Measurements from ENCODE around the gene NOL6. TPM values are rescaled to one million over a fixed set of nuclear protein-coding genes. Genes with fewer than 3 reads are reported as not detected.

Gene NOL6
- polyA plus RNA-seq, 1 donor from 2014 or later, result 15.5 TPM

DNA sequence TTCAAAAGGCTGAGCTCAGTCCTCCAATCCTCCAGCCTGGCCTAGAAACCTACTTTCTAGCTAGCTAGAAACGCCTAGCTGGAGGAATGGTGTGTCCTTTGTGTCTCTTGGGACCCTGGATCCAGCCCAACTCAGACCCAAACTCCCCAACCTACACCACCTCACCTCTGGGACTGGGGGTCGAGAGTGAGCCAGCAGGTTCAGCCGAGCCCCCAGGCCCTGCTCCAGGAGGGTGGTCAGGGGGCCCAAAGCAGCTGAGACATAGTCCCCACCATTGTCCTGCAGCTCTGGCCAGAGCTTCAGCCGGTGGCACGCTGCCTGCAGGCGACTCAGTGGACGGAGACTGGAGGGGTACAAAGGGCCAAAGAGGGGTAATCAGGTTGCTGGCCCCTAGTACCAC is 6.2 kb downstream of the NOL6 start:
- no peaks in the 10 kb centered on the region for H4K20me1 ChIP-seq (ENCODE audit: insufficient read depth)
- TF ChIP-seq MXI1 (conservative IDR thresholded peaks at IDR 0.05; ENCODE audit: poor library complexity, severe bottlenecking) (no peak), TAF1 (IDR thresholded peaks at IDR 0.05; ENCODE audit: low read depth) (no peak), EP300 (conservative IDR thresholded peaks at IDR 0.05; ENCODE audit: poor library complexity, severe bottlenecking) (no peak), EZH2 (IDR thresholded peaks at IDR 0.05; ENCODE audit: borderline replicate concordance, insufficient read depth, low read length, poor library complexity, severe bottlenecking) (no peak), POLR2AphosphoS5 (IDR thresholded peaks at IDR 0.05) (no peak), CTCF (IDR thresholded peaks at IDR 0.05; ENCODE audit: poor library complexity, severe bottlenecking) (no peak), RAD21 (conservative IDR thresholded peaks at IDR 0.05) (no peak), SMC3 (conservative IDR thresholded peaks at IDR 0.05; ENCODE audit: poor library complexity) (no peak)
- TF ChIP-seq, protein P1, sequence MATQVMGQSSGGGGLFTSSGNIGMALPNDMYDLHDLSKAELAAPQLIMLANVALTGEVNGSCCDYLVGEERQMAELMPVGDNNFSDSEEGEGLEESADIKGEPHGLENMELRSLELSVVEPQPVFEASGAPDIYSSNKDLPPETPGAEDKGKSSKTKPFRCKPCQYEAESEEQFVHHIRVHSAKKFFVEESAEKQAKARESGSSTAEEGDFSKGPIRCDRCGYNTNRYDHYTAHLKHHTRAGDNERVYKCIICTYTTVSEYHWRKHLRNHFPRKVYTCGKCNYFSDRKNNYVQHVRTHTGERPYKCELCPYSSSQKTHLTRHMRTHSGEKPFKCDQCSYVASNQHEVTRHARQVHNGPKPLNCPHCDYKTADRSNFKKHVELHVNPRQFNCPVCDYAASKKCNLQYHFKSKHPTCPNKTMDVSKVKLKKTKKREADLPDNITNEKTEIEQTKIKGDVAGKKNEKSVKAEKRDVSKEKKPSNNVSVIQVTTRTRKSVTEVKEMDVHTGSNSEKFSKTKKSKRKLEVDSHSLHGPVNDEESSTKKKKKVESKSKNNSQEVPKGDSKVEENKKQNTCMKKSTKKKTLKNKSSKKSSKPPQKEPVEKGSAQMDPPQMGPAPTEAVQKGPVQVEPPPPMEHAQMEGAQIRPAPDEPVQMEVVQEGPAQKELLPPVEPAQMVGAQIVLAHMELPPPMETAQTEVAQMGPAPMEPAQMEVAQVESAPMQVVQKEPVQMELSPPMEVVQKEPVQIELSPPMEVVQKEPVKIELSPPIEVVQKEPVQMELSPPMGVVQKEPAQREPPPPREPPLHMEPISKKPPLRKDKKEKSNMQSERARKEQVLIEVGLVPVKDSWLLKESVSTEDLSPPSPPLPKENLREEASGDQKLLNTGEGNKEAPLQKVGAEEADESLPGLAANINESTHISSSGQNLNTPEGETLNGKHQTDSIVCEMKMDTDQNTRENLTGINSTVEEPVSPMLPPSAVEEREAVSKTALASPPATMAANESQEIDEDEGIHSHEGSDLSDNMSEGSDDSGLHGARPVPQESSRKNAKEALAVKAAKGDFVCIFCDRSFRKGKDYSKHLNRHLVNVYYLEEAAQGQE (IDR thresholded peaks at IDR 0.05; ENCODE audit: borderline replicate concordance), result no peak

DNA sequence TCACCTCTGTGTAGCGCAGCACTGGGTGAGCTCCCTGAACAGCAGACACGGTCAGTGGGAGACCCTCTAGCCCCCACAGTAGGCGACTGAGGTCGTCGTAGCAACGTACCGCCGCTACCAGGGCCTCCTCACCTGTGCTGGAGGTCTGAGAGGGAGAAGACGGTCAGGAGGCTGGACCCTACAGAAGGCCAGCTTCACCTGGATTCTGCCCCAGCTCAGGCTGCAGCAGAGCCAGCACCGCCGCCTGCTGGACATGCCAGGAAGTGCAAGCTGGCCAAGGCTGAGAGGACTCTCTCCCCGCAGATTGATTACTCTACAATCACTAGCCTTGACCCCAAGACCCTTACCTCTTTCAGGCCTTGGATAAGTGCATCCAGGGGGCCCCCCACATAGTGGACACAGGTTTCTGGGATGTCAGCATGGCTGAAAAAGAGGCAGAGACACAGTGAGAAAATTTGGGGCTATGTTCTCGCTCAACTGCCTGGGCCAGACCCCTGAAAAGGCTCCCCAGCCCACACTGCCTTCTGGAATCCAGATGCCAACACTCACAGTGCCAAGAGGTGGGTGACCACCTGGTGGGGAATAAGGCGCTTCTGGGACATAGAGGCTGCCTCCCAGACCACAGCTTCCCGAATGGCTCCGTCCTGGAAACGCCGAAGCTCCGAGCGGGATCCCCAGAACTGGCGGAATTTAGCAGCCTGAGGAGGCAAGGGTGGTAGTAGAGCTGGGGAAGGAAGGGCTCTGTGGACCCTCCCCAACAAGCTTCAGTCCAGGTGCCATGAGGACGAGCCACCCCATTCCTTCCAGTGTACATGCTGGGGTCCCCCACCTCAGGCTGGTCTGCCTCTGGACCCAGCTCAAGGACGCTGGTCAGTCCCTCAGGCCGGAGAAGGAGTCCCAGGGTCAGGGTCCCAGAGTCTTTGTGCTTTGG is 6.9 kb downstream of the NOL6 start:
- no peak overlapping the region for H3K4me2 ChIP-seq (ENCODE audit: low read length)
- no peak overlapping the region for H3K27ac ChIP-seq (ENCODE audit: low read length)
- H3K36me3 ChIP-seq (ENCODE audit: insufficient read depth, low read length), result peaks cover 5% of the 10 kb centered on the region
- no peaks in the 10 kb centered on the region for H3K79me2 ChIP-seq (replicated peaks; ENCODE audit: insufficient read depth, low read length)
- no peak overlapping the region for H2AFZ ChIP-seq (ENCODE audit: low read depth, low read length)
- H3K9me2 ChIP-seq (ENCODE audit: insufficient read depth, low read length), result no peaks in the 10 kb centered on the region
- H3F3A ChIP-seq (ENCODE audit: insufficient read depth, low read length, poor library complexity, severe bottlenecking), result no peaks in the 10 kb centered on the region
- H3K27me3 ChIP-seq (ENCODE audit: insufficient read depth, low read depth, low read length), result no peaks in the 10 kb centered on the region
- H4K20me1 ChIP-seq (ENCODE audit: insufficient read depth), result no peaks in the 10 kb centered on the region
- no peaks in the 10 kb centered on the region for H3K9me3 ChIP-seq (ENCODE audit: low read length)
- H3K9ac ChIP-seq (ENCODE audit: low read length), result no peak overlapping the region
- TF ChIP-seq CTCF (IDR thresholded peaks at IDR 0.05; ENCODE audit: poor library complexity, severe bottlenecking) (peak; percentile 76), MXI1 (conservative IDR thresholded peaks at IDR 0.05; ENCODE audit: poor library complexity, severe bottlenecking) (no peak), SMC3 (conservative IDR thresholded peaks at IDR 0.05; ENCODE audit: poor library complexity) (peak; percentile 76), RAD21 (conservative IDR thresholded peaks at IDR 0.05) (peak; percentile 61), EZH2 (IDR thresholded peaks at IDR 0.05; ENCODE audit: borderline replicate concordance, insufficient read depth, low read length, poor library complexity, severe bottlenecking) (no peak), POLR2AphosphoS5 (IDR thresholded peaks at IDR 0.05) (no peak), EP300 (conservative IDR thresholded peaks at IDR 0.05; ENCODE audit: poor library complexity, severe bottlenecking) (no peak), TAF1 (IDR thresholded peaks at IDR 0.05; ENCODE audit: low read depth) (no peak)
- TF ChIP-seq, protein P1 (IDR thresholded peaks at IDR 0.05; ENCODE audit: borderline replicate concordance), result no peak
- H3K4me3 ChIP-seq (ENCODE audit: low read length), result no peak overlapping the region

More for the DNA sequence above, 6.2 kb downstream of the NOL6 start:
- Histone ChIP-seq H3K27me3 (ENCODE audit: insufficient read depth, low read depth, low read length) (no peaks in the 10 kb centered on the region), H3K36me3 (ENCODE audit: insufficient read depth, low read length) (peaks cover 5% of the 10 kb centered on the region), H3K79me2 (replicated peaks; ENCODE audit: insufficient read depth, low read length) (peaks cover under 1% of the 10 kb centered on the region), H3K9ac (ENCODE audit: low read length) (no peak overlapping the region), H3K4me2 (ENCODE audit: low read length) (no peak overlapping the region), H3K9me2 (ENCODE audit: insufficient read depth, low read length) (no peaks in the 10 kb centered on the region), H3F3A (ENCODE audit: insufficient read depth, low read length, poor library complexity, severe bottlenecking) (no peaks in the 10 kb centered on the region), H3K9me3 (ENCODE audit: low read length) (no peaks in the 10 kb centered on the region), H2AFZ (ENCODE audit: low read depth, low read length) (no peak overlapping the region), H3K4me3 (ENCODE audit: low read length) (no peak overlapping the region), H3K27ac (ENCODE audit: low read length) (no peak overlapping the region)
